ENCODE data around the gene PIGX. TPM values are rescaled to one million over a fixed set of nuclear protein-coding genes. Genes with fewer than 3 reads are reported as not detected.
A peak's percentile ranks its signal among the peaks of the same experiment; 100 is the strongest.

The PIGX gene
- total RNA-seq, 5 donors from 2014 or later (not counting 1 experiment from before 2014, with no cell fraction given), result 18.9 to 27.9 (median 22.3) TPM

GRCh38 chr3:196736670-196737374, 24.6 kb downstream of the PIGX start:
- ChIA-PET POLR2A (no interaction called here), CTCF (no interaction called here)
- Histone ChIP-seq H3K4me1 (ENCODE audit: control insufficient read depth in 1 of 2, extremely low read depth in 1 of 2, insufficient read depth in 2 of 2, low read length in 2 of 2) (peaks cover 6 to 7% of the 10 kb centered on the region in 2 experiments), H3K36me3 (ENCODE audit: control insufficient read depth in 2 of 2, extremely low read depth in 1 of 2, insufficient read depth in 1 of 2, low read length in 1 of 2) (peaks cover 0 to 4% of the 10 kb centered on the region in 2 donors), H3K27me3 (replicated peaks in 1 of 2; ENCODE audit: control insufficient read depth in 2 of 2, extremely low read depth in 1 of 2, insufficient read depth in 2 of 2, low read length in 1 of 2) (no peaks in the 10 kb centered on the region), H3K9me3 (no peaks in the 10 kb centered on the region), H3K4me3 (ENCODE audit: control insufficient read depth in 1 of 2, extremely low read depth in 1 of 2, low read length in 1 of 2) (no peak overlapping the region), H3K27ac (ENCODE audit: low read length) (no peak overlapping the region)
- H3K36me3 Mint-ChIP-seq, result peaks cover 14% of the 10 kb centered on the region
- H3K27ac Mint-ChIP-seq, result peak overlapping the region in 1 of 2 donors; percentile 24
- WGBS (ENCODE audit: insufficient coverage), result no CpG with 5 or more reads among the region's 4 CpGs
- H3K4me3 Mint-ChIP-seq, result no peak overlapping the region
- H3K27me3 Mint-ChIP-seq, result no peaks in the 10 kb centered on the region
- no peaks in the 10 kb centered on the region for H3K9me3 Mint-ChIP-seq
- DNase-seq (no peak), ATAC-seq (replicated peaks in 1 of 4) (no peak)
- H3K4me1 Mint-ChIP-seq, result peaks cover 14 to 23% (median 22%) of the 10 kb centered on the region in 3 donors

GRCh38 chr3:196737655-196738054, 25.5 kb downstream of the PIGX start:
- ChIA-PET POLR2A (no interaction called here), CTCF (interaction anchor here in 1 of 2 donors (0.6 kb wide), 1 partner anchor 265 kb away, joined by 3 read pairs; no protein-coding TSS in a partner anchor)
- H3K36me3 ChIP-seq (ENCODE audit: control insufficient read depth in 2 of 2, extremely low read depth in 1 of 2, insufficient read depth in 1 of 2, low read length in 1 of 2), result peaks cover 0 to 4% of the 10 kb centered on the region in 2 donors
- DNase-seq (no peak), ATAC-seq (replicated peaks in 1 of 4) (no peak)
- Mint-ChIP-seq H3K4me3 (no peak overlapping the region), H3K9me3 (no peaks in the 10 kb centered on the region), H3K27me3 (no peaks in the 10 kb centered on the region), H3K27ac (no peak overlapping the region), H3K36me3 (peaks cover 14% of the 10 kb centered on the region), H3K4me1 (peaks cover 15 to 25% (median 24%) of the 10 kb centered on the region in 3 donors)
- no peak overlapping the region for H3K4me3 ChIP-seq (ENCODE audit: control insufficient read depth in 1 of 2, extremely low read depth in 1 of 2, low read length in 1 of 2)
- no peaks in the 10 kb centered on the region for H3K27me3 ChIP-seq (replicated peaks in 1 of 2; ENCODE audit: control insufficient read depth in 2 of 2, extremely low read depth in 1 of 2, insufficient read depth in 2 of 2, low read length in 1 of 2)
- H3K27ac ChIP-seq (ENCODE audit: low read length), result no peak overlapping the region
- peaks cover 8 to 15% of the 10 kb centered on the region in 2 experiments for H3K4me1 ChIP-seq (ENCODE audit: control insufficient read depth in 1 of 2, extremely low read depth in 1 of 2, insufficient read depth in 2 of 2, low read length in 2 of 2)
- WGBS (ENCODE audit: insufficient coverage), result 100% methylated on average over 1 of the region's 6 CpGs
- H3K9me3 ChIP-seq, result no peaks in the 10 kb centered on the region

GRCh38 chr3:196739671-196740480, 27.7 kb downstream of the PIGX start, which contains the start of gene PAK2:
TSS of gene PAK2 (plus strand) at chr3:196739857. CDS start at chr3:196782647, 42,790 bp downstream.
- Histone ChIP-seq H3K27me3 (replicated peaks in 1 of 2; ENCODE audit: control insufficient read depth in 2 of 2, extremely low read depth in 1 of 2, insufficient read depth in 2 of 2, low read length in 1 of 2) (no peaks in the 10 kb centered on the region), H3K4me1 (ENCODE audit: control insufficient read depth in 1 of 2, extremely low read depth in 1 of 2, insufficient read depth in 2 of 2, low read length in 2 of 2) (peaks cover 15 to 23% of the 10 kb centered on the region in 2 experiments), H3K9me3 (no peaks in the 10 kb centered on the region), H3K4me3 (ENCODE audit: control insufficient read depth in 1 of 2, extremely low read depth in 1 of 2, low read length in 1 of 2) (peak within 1 kb of the TSS; percentile 86 to 91), H3K36me3 (ENCODE audit: control insufficient read depth in 2 of 2, extremely low read depth in 1 of 2, insufficient read depth in 1 of 2, low read length in 1 of 2) (no peaks in the 10 kb centered on the region), H3K27ac (ENCODE audit: low read length) (peak within 1 kb of the TSS; percentile 83)
- peak; percentile 88 to 94 (median 89) for ATAC-seq (replicated peaks in 1 of 4)
- peak; percentile 79 to 93 (median 88) for DNase-seq
- H3K9me3 Mint-ChIP-seq, result no peaks in the 10 kb centered on the region
- peak within 1 kb of the TSS; percentile 97 to 98 for H3K27ac Mint-ChIP-seq
- peaks cover 8% of the 10 kb centered on the region for H3K36me3 Mint-ChIP-seq
- ChIA-PET CTCF (interaction anchor here in 1 of 2 donors (0.6 to 1.3 kb wide), 5 partner anchors 27 to 217 kb away, joined by 3 to 5 read pairs (median 4); partner anchors contain the start of genes CEP19 and PIGX), POLR2A (interaction anchor here (0.6 to 2.4 kb wide), 5 partner anchors 20 to 130 kb away, joined by 3 to 18 read pairs (median 4); partner anchors contain the start of genes CEP19 (in 1 of the 2) and PIGX (in 1 of the 2))
- peaks cover 29 to 38% (median 37%) of the 10 kb centered on the region in 3 donors for H3K4me1 Mint-ChIP-seq
- H3K27me3 Mint-ChIP-seq, result no peaks in the 10 kb centered on the region
- peak within 1 kb of the TSS; percentile 99 to 100 (median 99) for H3K4me3 Mint-ChIP-seq
- WGBS (ENCODE audit: insufficient coverage), result 0% methylated on average over 61 of the region's 86 CpGs

DNA sequence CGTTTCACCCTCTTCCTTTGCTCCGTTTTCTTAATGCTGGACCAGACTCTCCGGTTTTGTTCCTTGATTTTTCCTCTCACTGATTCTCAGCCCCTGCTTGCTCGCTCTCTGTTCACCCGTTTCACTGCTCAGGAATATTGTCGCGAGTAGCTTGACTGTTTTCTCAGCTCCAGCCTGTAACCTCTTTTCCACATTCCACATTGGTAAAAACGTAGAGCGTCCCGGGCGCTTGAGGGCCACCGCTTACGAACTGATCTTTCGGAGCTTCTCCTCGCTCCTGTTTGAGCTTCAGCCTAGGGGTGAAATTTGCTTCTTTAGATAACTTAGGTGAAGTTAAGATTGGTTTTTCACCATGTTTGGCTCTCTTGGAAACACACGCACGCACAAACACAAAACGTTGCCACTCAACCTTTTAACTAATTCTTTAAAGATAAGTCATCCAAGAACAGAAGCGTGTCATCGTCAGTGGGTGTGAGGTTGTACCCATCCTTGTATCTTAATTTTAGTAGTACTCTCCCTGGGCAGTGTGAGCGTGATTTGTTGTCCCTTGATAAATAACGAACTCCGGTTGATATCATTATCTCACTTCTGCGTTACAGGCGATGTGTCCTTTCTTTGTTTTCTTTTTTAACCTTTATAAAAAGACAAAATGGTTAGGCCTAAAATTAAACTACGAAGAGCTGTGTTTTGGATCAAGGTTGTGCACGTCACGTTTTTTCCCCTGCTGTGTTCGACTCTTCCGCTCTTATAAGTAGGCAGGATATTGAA, 28.5 kb downstream of the PIGX start:
- POLR2A ChIA-PET, result interaction anchor here (0.7 to 2.4 kb wide), 2 partner anchors 29 to 118 kb away, joined by 5 to 18 read pairs; partner anchors contain the start of genes CEP19 (in 1 of the 2) and PIGX (in 1 of the 2)
- peaks cover 34 to 42% (median 37%) of the 10 kb centered on the region in 3 donors for H3K4me1 Mint-ChIP-seq
- ATAC-seq (replicated peaks in 1 of 4), result peak in 1 of 4 experiments; percentile 56
- peaks cover 5% of the 10 kb centered on the region for H3K36me3 Mint-ChIP-seq
- Histone ChIP-seq H3K27ac (ENCODE audit: low read length) (peak overlapping the region; percentile 83), H3K4me3 (ENCODE audit: control insufficient read depth in 1 of 2, extremely low read depth in 1 of 2, low read length in 1 of 2) (peak overlapping the region; percentile 86 to 91), H3K27me3 (replicated peaks in 1 of 2; ENCODE audit: control insufficient read depth in 2 of 2, extremely low read depth in 1 of 2, insufficient read depth in 2 of 2, low read length in 1 of 2) (no peaks in the 10 kb centered on the region), H3K4me1 (ENCODE audit: control insufficient read depth in 1 of 2, extremely low read depth in 1 of 2, insufficient read depth in 2 of 2, low read length in 2 of 2) (peaks cover 15 to 30% of the 10 kb centered on the region in 2 experiments), H3K36me3 (ENCODE audit: control insufficient read depth in 2 of 2, extremely low read depth in 1 of 2, insufficient read depth in 1 of 2, low read length in 1 of 2) (no peaks in the 10 kb centered on the region), H3K9me3 (no peaks in the 10 kb centered on the region)
- peak overlapping the region; percentile 97 to 98 for H3K27ac Mint-ChIP-seq
- H3K27me3 Mint-ChIP-seq, result no peaks in the 10 kb centered on the region
- WGBS (ENCODE audit: insufficient coverage), result 0% methylated on average over 8 of the region's 30 CpGs
- peak in 32 of 35 experiments; percentile 11 to 73 (median 47) for DNase-seq
- H3K4me3 Mint-ChIP-seq, result peak overlapping the region; percentile 99 to 100 (median 99)
- no peaks in the 10 kb centered on the region for H3K9me3 Mint-ChIP-seq
- CTCF ChIA-PET, result interaction anchor here in 1 of 2 donors (0.6 to 1.1 kb wide), 3 partner anchors 29 to 199 kb away, joined by 4 read pairs; partner anchors contain the start of genes CEP19 and PIGX

GRCh38 chr3:196741249-196741889, 29.2 kb downstream of the PIGX start:
- POLR2A ChIA-PET, result interaction anchor here in 1 of 2 donors (2.4 kb wide), 1 partner anchor 29 kb away, joined by 18 read pairs; the partner anchor contains the start of genes CEP19 and PIGX
- no peaks in the 10 kb centered on the region for H3K36me3 ChIP-seq (ENCODE audit: control insufficient read depth in 2 of 2, extremely low read depth in 1 of 2, insufficient read depth in 1 of 2, low read length in 1 of 2)
- peak overlapping the region; percentile 99 to 100 (median 99) for H3K4me3 Mint-ChIP-seq

More at GRCh38 chr3:196741249-196741889, 29.2 kb downstream of the PIGX start:
- Histone ChIP-seq H3K9me3 (no peaks in the 10 kb centered on the region), H3K27me3 (replicated peaks in 1 of 2; ENCODE audit: control insufficient read depth in 2 of 2, extremely low read depth in 1 of 2, insufficient read depth in 2 of 2, low read length in 1 of 2) (no peaks in the 10 kb centered on the region), H3K4me1 (ENCODE audit: control insufficient read depth in 1 of 2, extremely low read depth in 1 of 2, insufficient read depth in 2 of 2, low read length in 2 of 2) (peaks cover 15 to 30% of the 10 kb centered on the region in 2 experiments), H3K4me3 (ENCODE audit: control insufficient read depth in 1 of 2, extremely low read depth in 1 of 2, low read length in 1 of 2) (peak overlapping the region; percentile 10 to 91), H3K27ac (ENCODE audit: low read length) (peak overlapping the region; percentile 83)
- H3K27me3 Mint-ChIP-seq, result no peaks in the 10 kb centered on the region
- no peaks in the 10 kb centered on the region for H3K9me3 Mint-ChIP-seq
- no CpG with 5 or more reads among the region's 5 CpGs for WGBS (ENCODE audit: insufficient coverage)
- ATAC-seq (replicated peaks in 1 of 4), result no peak
- peaks cover 9% of the 10 kb centered on the region for H3K36me3 Mint-ChIP-seq
- DNase-seq, result no peak
- peaks cover 37 to 49% (median 39%) of the 10 kb centered on the region in 3 donors for H3K4me1 Mint-ChIP-seq
- CTCF ChIA-PET, result interaction anchor here in 1 of 2 donors (1.1 kb wide), 2 partner anchors 29 to 36 kb away, joined by 4 read pairs; partner anchors contain the start of genes CEP19 and PIGX
- peak overlapping the region; percentile 97 to 98 for H3K27ac Mint-ChIP-seq

Data from T-cell (primary cell).